GM19240 (cell line): Measurements from ENCODE around the gene GRB2.
"Not testable (repeated sequence)": the region's sequence is repeated elsewhere in the genome, so short reads cannot be mapped to it uniquely, and the experiment has no call there.

Experiments used
- DNase-seq: peaks from one replicate; pipeline ENCODE4 v3.0.0; 2011; ENCODE audit warnings: low spot score; ENCODE audit not compliant: insufficient read length

Gene GRB2

GRCh38 chr17:75387771-75388170 is 17.7 kb downstream of the GRB2 start:
- no peak for DNase-seq

GRCh38 chr17:75386430-75386829 is 19.0 kb downstream of the GRB2 start:
- DNase-seq = no peak

GRCh38 chr17:75384751-75385150 is 20.7 kb downstream of the GRB2 start:
- no peak for DNase-seq

- DNase-seq = no peak
These were observed 21.7 kb downstream of the GRB2 start for GRCh38 chr17:75383842-75384195.

- no peak for DNase-seq
These were observed 24.7 kb downstream of the GRB2 start for GRCh38 chr17:75380750-75381149.

GRCh38 chr17:75380315-75380714 is 25.2 kb downstream of the GRB2 start:
- DNase-seq = no peak

- DNase-seq = not testable (repeated sequence)
These were observed 26.1 kb downstream of the GRB2 start for GRCh38 chr17:75379426-75379825.

GRCh38 chr17:75373280-75373679 is 32.2 kb downstream of the GRB2 start:
- no peak for DNase-seq

- DNase-seq = no peak
These were observed 33.5 kb downstream of the GRB2 start for GRCh38 chr17:75371981-75372380.

- DNase-seq = no peak
These were observed 34.1 kb downstream of the GRB2 start for GRCh38 chr17:75371339-75371738.

- no peak for DNase-seq
These were observed 35.1 kb downstream of the GRB2 start for GRCh38 chr17:75370286-75370915.

- not testable (repeated sequence) for DNase-seq
These were observed 37.4 kb downstream of the GRB2 start for GRCh38 chr17:75367838-75368789.

- no peak for DNase-seq
These were observed 38.2 kb downstream of the GRB2 start for GRCh38 chr17:75367312-75367711.

GRCh38 chr17:75366432-75366831 is 39.0 kb downstream of the GRB2 start:
- DNase-seq = no peak

- DNase-seq = no peak
These were observed 39.6 kb downstream of the GRB2 start for GRCh38 chr17:75365931-75366275.

GRCh38 chr17:75365009-75365930 is 40.2 kb downstream of the GRB2 start:
- no peak for DNase-seq

GRCh38 chr17:75364078-75364477 is 41.4 kb downstream of the GRB2 start:
- DNase-seq = no peak

- DNase-seq = no peak
These were observed 43.5 kb downstream of the GRB2 start for GRCh38 chr17:75361996-75362395.

GRCh38 chr17:75361344-75361743 is 44.1 kb downstream of the GRB2 start:
- DNase-seq = no peak

- no peak for DNase-seq
These were observed 49.1 kb downstream of the GRB2 start for GRCh38 chr17:75356260-75356937.

GRCh38 chr17:75353176-75353575 is 52.3 kb downstream of the GRB2 start:
- no peak for DNase-seq
